ENCODE data around the gene OR56A4. TPM values are rescaled to one million over a fixed set of nuclear protein-coding genes. Genes with fewer than 3 reads are reported as not detected.

Gene OR56A4
- total RNA-seq, 1 experiment from 2014 or later = not detected

- no peaks in the 10 kb centered on the region; the same call in 1 of the 2 replicates for H3K9me3 ChIP-seq (ENCODE audit: control insufficient read depth, insufficient read depth, low read depth, low read length)
- in situ Hi-C loops (cut with HindIII; ENCODE audit: low pct_unique_long_range_greater_than_20kb, low sequenced_read_pairs) (no loop called here), intact Hi-C loops (cut with micrococcal nuclease; ENCODE audit: unreplicated experiment) (no loop called here)
- no peak for DNase-seq (ENCODE audit: low read depth, low spot score)
- no peaks in the 10 kb centered on the region for H3K4me1 ChIP-seq (ENCODE audit: control insufficient read depth, insufficient read depth, low read length)
- no peak for ATAC-seq
- H3K27ac ChIP-seq (ENCODE audit: low read length) = no peak overlapping the region
- TF ChIP-seq CTCF (IDR thresholded peaks at IDR 0.05) (no peak; the same call in 1 of the 2 replicates), SIN3A (IDR thresholded peaks at IDR 0.05; ENCODE audit: borderline replicate concordance, insufficient read depth, low read depth, low read length) (no peak), REST (IDR thresholded peaks at IDR 0.05; ENCODE audit: insufficient read depth in 1 of 2, low read depth in 2 of 2, low read length in 1 of 2) (no peak), TCF7L2 (IDR thresholded peaks at IDR 0.05; ENCODE audit: low read depth, low read length) (no peak), POLR2AphosphoS5 (IDR thresholded peaks at IDR 0.05; ENCODE audit: low read depth, low read length) (no peak)
- no TSS peak for BruUV-seq (replicated peaks)
- H3K27me3 ChIP-seq (ENCODE audit: control insufficient read depth, insufficient read depth, low read length) = no peaks in the 10 kb centered on the region
- H3K36me3 ChIP-seq (ENCODE audit: control insufficient read depth, insufficient read depth, low read length) = no peaks in the 10 kb centered on the region
- CTCF ChIA-PET = no interaction called here
- H3K4me3 ChIP-seq (ENCODE audit: low read depth in 2 of 2, low read length in 2 of 2) = no peak overlapping the region
- POLR2A ChIA-PET = no interaction called here
Measured at GRCh38 chr11:5955586-5955985, 51.2 kb downstream of the OR56A4 start.

Other genes starting within 250 kb of the OR56A4 start
- gene OR52N5, start 223.6 kb downstream of the OR56A4 start, total RNA-seq (2021; ENCODE audit: unreplicated experiment) = not detected
- gene OR52N1, start 215.7 kb downstream of the OR56A4 start, total RNA-seq (2021; ENCODE audit: unreplicated experiment) = not detected
- gene OR52N2, start 198.0 kb downstream of the OR56A4 start, total RNA-seq (2021; ENCODE audit: unreplicated experiment) = not detected
- gene OR52E6, start 165.0 kb downstream of the OR56A4 start, total RNA-seq (2021; ENCODE audit: unreplicated experiment) = not detected
- not detected for gene OR52E8, start 149.3 kb downstream of the OR56A4 start, total RNA-seq (2021; ENCODE audit: unreplicated experiment)
- gene OR52E4, start 126.3 kb downstream of the OR56A4 start, total RNA-seq (2021; ENCODE audit: unreplicated experiment) = not detected
- gene OR52E5, start 113.7 kb downstream of the OR56A4 start, total RNA-seq (2021; ENCODE audit: unreplicated experiment) = not detected
- gene OR56A3, start 64.7 kb downstream of the OR56A4 start, total RNA-seq (2021; ENCODE audit: unreplicated experiment) = not detected
- gene OR56A5, start 38.5 kb downstream of the OR56A4 start, total RNA-seq (2021; ENCODE audit: unreplicated experiment) = not detected
- gene OR52L1, start 20.0 kb downstream of the OR56A4 start, total RNA-seq (2021; ENCODE audit: unreplicated experiment) = not detected
- not detected for gene OR56A1, start 23.8 kb upstream of the OR56A4 start, total RNA-seq (2021; ENCODE audit: unreplicated experiment)
- gene OR56B4, start 100.7 kb upstream of the OR56A4 start, total RNA-seq (2021; ENCODE audit: unreplicated experiment) = not detected
- gene OR52B2, start 163.4 kb upstream of the OR56A4 start, total RNA-seq (2021; ENCODE audit: unreplicated experiment) = not detected
- not detected for gene OR52W1, start 192.3 kb upstream of the OR56A4 start, total RNA-seq (2021; ENCODE audit: unreplicated experiment)
- not detected for gene C11orf42, start 198.6 kb upstream of the OR56A4 start, total RNA-seq (2021; ENCODE audit: unreplicated experiment)
- 42.8 TPM for gene FHIP1B, start 227.7 kb upstream of the OR56A4 start, total RNA-seq (2021; ENCODE audit: unreplicated experiment)
- gene CNGA4, start 232.1 kb upstream of the OR56A4 start, total RNA-seq (2021; ENCODE audit: unreplicated experiment) = 0.62 TPM

Data from Panc1 (cell line).